Ascending aorta (tissue), 2 donors: ENCODE results near the gene SSB. TPM values are rescaled to one million over a fixed set of nuclear protein-coding genes. Genes with fewer than 3 reads are reported as not detected.
"Not testable (repeated sequence)": the region's sequence is repeated elsewhere in the genome, so short reads cannot be mapped to it uniquely, and the experiment has no call there.

Source experiments
- DNase-seq, 2 donors: peaks; one replicate each; pipeline ENCODE4 v3.0.0-alpha.2; 2019; ENCODE audit warnings: low spot score in 2 of 2
- H3K27ac ChIP-seq, 2 donors: fragments of 200-600 bp; sonication (generic); one replicate each; pipeline ENCODE4 v1.5.1; 2016 to 2017; ENCODE audit warnings: mild to moderate bottlenecking in 1 of 2
- H3K27me3 ChIP-seq: fragments of 200-600 bp; sonication (generic); one replicate; pipeline ENCODE4 v1.5.1; 2017
- H3K36me3 ChIP-seq, 2 donors: fragments of 200-600 bp; sonication (generic); one replicate each; pipeline ENCODE4 v1.5.1; 2016
- H3K4me1 ChIP-seq, 2 donors: fragments of 200-600 bp; sonication (generic); one replicate each; pipeline ENCODE4 v1.5.1; 2016 to 2017; ENCODE audit warnings: mild to moderate bottlenecking in 1 of 2
- H3K4me3 ChIP-seq, 2 donors: fragments of 200-600 bp; sonication (generic); one replicate each; pipeline ENCODE4 v1.5.1; 2016 to 2017; ENCODE audit warnings: mild to moderate bottlenecking in 1 of 2
- H3K9me3 ChIP-seq, 2 donors: fragments of 200-600 bp; sonication (generic); one replicate each; pipeline ENCODE4 v1.5.1; 2016
- CTCF ChIP-seq, 3 experiments: fragments of 200-600 bp in 2 of 3; fragments of 450-650 bp in 1 of 3; sonication (generic) in 2 of 3; IDR thresholded peaks; one replicate each; pipeline ENCODE4 v1.5.1; 2016 to 2019; ENCODE audit warnings: antibody characterized with exemption in 3 of 3, mild to moderate bottlenecking in 1 of 3, moderate library complexity in 1 of 3
- intact Hi-C: fragments of 100-400 bp; cut with DNase I; formaldehyde crosslinking; loops from one replicate; pipeline ENCODE4 v1.15.1; 2023
- total RNA-seq: library from RNA; depleted of rRNA; stranded (reverse); fragments of >200 nt; gene quantifications from one replicate; pipeline ENCODE4 v1.1.0, GENCODE V29; 2016

Gene SSB
- total RNA-seq, 1 donor from 2014 or later: 42.6 TPM

- no peak overlapping the region for H3K4me3 ChIP-seq
- H3K9me3 ChIP-seq: no peaks in the 10 kb centered on the region
- TF ChIP-seq CTCF (IDR thresholded peaks at IDR 0.05): no peak
- no peak for DNase-seq
- intact Hi-C loops: no loop called here
- H3K4me1 ChIP-seq: peaks cover 0 to 4% of the 10 kb centered on the region in 2 donors
- no peaks in the 10 kb centered on the region for H3K27me3 ChIP-seq
- no peak overlapping the region for H3K27ac ChIP-seq
- no peaks in the 10 kb centered on the region for H3K36me3 ChIP-seq
These were observed 51.0 kb downstream of the SSB start for GRCh38 chr2:169849710-169850109.

- Histone ChIP-seq H3K27ac (no peak overlapping the region), H3K4me1 (no peaks in the 10 kb centered on the region), H3K36me3 (no peaks in the 10 kb centered on the region), H3K9me3 (no peaks in the 10 kb centered on the region), H3K27me3 (no peaks in the 10 kb centered on the region), H3K4me3 (no peak overlapping the region)
- intact Hi-C loops: no loop called here
- TF ChIP-seq CTCF (IDR thresholded peaks at IDR 0.05): no peak
- DNase-seq: no peak
These were observed 54.5 kb downstream of the SSB start for GRCh38 chr2:169853041-169853668.

- H3K36me3 ChIP-seq, H3K27me3 ChIP-seq, H3K4me1 ChIP-seq, H3K4me3 ChIP-seq, H3K27ac ChIP-seq, intact Hi-C loops, H3K9me3 ChIP-seq, DNase-seq: not testable (repeated sequence)
These were observed 56.9 kb downstream of the SSB start for GRCh38 chr2:169855281-169856258.

- H3K4me3 ChIP-seq: no peak overlapping the region
- no peak for TF ChIP-seq CTCF (IDR thresholded peaks at IDR 0.05)
- intact Hi-C loops: no loop called here
- no peak for DNase-seq
- peaks cover 0 to 4% of the 10 kb centered on the region in 2 donors for H3K4me1 ChIP-seq
- H3K9me3 ChIP-seq: no peaks in the 10 kb centered on the region
- H3K36me3 ChIP-seq: no peaks in the 10 kb centered on the region
- H3K27me3 ChIP-seq: no peaks in the 10 kb centered on the region
- H3K27ac ChIP-seq: no peak overlapping the region
These were observed 60.8 kb downstream of the SSB start for GRCh38 chr2:169859423-169859822.

- Histone ChIP-seq H3K4me3 (no peak overlapping the region), H3K27ac (no peak overlapping the region), H3K4me1 (peaks cover 0 to 4% of the 10 kb centered on the region in 2 donors), H3K27me3 (no peaks in the 10 kb centered on the region), H3K36me3 (no peaks in the 10 kb centered on the region), H3K9me3 (no peaks in the 10 kb centered on the region)
- no peak for TF ChIP-seq CTCF (IDR thresholded peaks at IDR 0.05)
- DNase-seq: no peak
- intact Hi-C loops: no loop called here
These were observed 61.5 kb downstream of the SSB start for GRCh38 chr2:169860149-169860548.

Other genes with a start within 250 kb of the SSB start
- 5.5 TPM for gene FASTKD1, start 225.0 kb upstream of the SSB start, total RNA-seq
- 30.2 TPM for gene PPIG, start 214.5 kb upstream of the SSB start, total RNA-seq
- not detected for gene CFAP210, start 104.5 kb upstream of the SSB start, total RNA-seq
- not detected for gene PHOSPHO2, start 104.4 kb upstream of the SSB start, total RNA-seq
- gene KLHL23, start 65.0 kb upstream of the SSB start, total RNA-seq: 1.9 TPM
- 42.6 TPM for gene METTL5, start 26.0 kb downstream of the SSB start, total RNA-seq
- gene UBR3, start 28.6 kb downstream of the SSB start, total RNA-seq: 37.7 TPM